ENCODE measurements around the gene PRIMA1. TPM values are rescaled to one million over a fixed set of nuclear protein-coding genes. Genes with fewer than 3 reads are reported as not detected.

The PRIMA1 gene
- total RNA-seq, 2 donors from 2014 or later: 1.8 to 5.3 TPM

DNA sequence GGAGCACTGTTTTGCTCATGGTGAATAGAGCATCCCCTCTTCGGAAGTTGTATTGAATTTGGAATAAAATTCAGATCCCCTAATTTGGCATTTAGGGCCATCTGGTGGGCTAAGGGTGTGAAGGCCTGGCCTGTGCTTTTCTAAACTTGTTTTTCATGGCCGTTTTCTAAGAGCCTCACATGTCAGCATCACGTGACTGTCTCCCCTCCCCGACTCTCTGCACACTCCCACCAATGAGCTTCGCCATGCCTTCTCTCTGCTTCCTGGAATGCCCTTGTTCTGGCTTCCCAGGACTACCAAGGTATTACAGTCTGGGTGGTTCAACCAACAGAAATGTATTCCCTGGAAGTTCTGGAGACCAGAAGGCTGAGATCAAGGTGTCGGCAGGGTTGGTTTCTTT is 85.3 kb downstream of the PRIMA1 start:
- DNase-seq (no peak), ATAC-seq (no peak)
- intact Hi-C loops (cut with DNase I, micrococcal nuclease): no loop called here

DNA sequence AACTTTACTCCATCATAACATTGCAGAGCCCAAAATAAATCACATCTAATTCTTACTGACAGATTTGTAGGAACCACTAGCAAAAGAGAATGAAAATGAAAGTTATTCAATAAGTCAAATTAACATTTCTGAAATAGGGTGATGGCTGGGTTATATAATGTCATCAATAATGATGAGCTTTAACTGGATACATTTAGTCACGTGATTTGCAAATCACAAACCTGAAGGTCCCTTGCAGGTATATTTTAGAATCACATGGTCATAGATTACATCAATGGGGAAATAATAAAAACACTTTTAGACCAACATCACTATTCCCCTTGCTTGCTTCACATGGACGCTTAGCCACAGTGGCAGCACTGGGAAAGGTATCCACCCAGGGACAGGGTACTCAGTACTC is 86.7 kb downstream of the PRIMA1 start:
- ATAC-seq (no peak), DNase-seq (no peak)
- intact Hi-C loops (cut with DNase I, micrococcal nuclease): no loop called here

GRCh38 chr14:93700928-93701327 is 87.4 kb downstream of the PRIMA1 start:
- no peak for ATAC-seq
- DNase-seq: no peak
- intact Hi-C loops (cut with DNase I, micrococcal nuclease): no loop called here

DNA sequence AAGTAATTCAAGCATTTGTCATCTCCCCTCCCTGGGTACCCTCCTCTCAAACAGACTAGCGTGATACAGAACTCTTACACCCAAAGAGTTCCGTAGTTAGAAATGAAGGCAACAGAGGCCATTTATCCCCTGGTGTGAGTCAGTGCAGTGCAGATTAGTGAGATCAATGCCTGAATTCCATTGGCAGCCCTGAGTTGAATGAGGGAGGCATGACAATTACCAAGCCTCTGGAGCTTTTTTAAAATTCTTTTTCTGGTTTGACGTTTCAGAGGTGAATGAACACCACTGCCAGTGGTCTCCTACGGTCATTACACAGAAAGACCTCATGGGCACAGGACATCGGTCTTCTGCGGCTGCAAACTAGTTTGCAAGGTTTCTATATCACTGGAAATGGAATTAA is 94.4 kb downstream of the PRIMA1 start:
- intact Hi-C loops (cut with DNase I, micrococcal nuclease): no loop called here
- ATAC-seq (no peak), DNase-seq (no peak)

- ATAC-seq: no peak
- intact Hi-C loops (cut with DNase I, micrococcal nuclease): no loop called here
Observed at GRCh38 chr14:93691042-93691780, 97.1 kb downstream of the PRIMA1 start.

DNA sequence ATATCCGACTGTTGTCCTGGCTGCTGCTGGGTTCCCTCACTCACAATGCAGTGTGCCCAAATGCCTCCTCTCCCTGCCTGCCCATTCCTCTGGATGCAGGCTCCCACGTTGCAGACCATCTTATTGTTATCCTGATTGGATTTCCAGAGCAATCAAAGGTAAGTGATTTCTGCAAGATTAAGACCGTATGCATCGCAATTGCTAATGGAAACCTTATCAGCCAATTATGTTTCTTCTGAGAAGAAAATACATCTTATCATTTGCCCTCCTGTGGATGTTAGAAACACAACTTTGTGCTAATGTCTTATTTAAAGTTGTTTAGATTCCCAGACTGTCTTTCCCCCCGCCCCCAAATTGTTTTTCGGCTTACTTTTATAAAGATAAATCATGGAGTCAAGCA is 98.1 kb downstream of the PRIMA1 start:
- ATAC-seq: no peak
- DNase-seq: no peak
- intact Hi-C loops (cut with DNase I, micrococcal nuclease): no loop called here

More at GRCh38 chr14:93691042-93691780, 97.1 kb downstream of the PRIMA1 start:
- DNase-seq: no peak

GRCh38 chr14:93688820-93689219 is 99.5 kb downstream of the PRIMA1 start:
- no peak for DNase-seq
- ATAC-seq: no peak
- intact Hi-C loops (cut with DNase I, micrococcal nuclease): no loop called here

- intact Hi-C loops (cut with DNase I, micrococcal nuclease): no loop called here
- DNase-seq (no peak), ATAC-seq (no peak)
Observed at GRCh38 chr14:93688239-93688666, 100.0 kb downstream of the PRIMA1 start.

GRCh38 chr14:93686268-93686667 is 102.0 kb downstream of the PRIMA1 start:
- no peak for DNase-seq
- ATAC-seq: no peak
- intact Hi-C loops (cut with DNase I, micrococcal nuclease): no loop called here

DNA sequence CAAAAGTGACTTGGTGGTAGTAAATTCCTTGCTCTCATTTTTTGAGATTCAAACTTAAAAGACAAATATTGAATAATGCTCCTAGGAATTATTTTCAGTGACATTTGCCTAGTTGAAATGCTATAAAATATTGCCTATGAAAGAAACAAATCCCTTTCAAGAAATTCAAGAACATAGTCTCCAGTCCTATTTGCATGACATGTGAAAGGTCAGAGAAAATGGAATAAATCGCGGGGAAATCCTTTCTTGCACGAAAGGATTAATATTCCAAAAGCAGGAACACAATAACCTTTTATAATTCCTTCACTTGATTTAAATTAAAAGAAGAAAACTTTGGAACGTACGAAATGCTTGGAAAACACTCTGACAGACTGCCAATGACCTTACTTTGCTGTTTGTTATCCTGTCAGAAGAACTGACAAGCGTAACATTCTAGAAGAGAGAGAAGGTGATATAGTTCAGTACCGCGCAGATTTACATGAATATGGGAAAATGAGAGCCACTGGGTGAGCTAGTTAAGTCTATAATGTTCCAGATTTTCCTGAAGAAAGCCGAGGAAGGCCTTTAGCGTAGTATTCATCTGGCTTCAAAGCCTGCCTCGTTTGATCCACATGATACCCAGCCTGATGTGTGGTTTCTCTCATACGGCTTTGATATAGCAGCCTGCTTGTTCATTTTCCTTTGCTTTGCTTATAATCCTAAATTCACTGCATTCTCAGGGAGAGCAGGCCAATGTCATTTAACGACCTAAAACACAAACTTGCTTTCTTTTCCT is 103.0 kb downstream of the PRIMA1 start:
- no peak for ATAC-seq
- intact Hi-C loops (cut with DNase I, micrococcal nuclease): no loop called here

GRCh38 chr14:93683226-93683625 is 105.1 kb downstream of the PRIMA1 start:
- DNase-seq (no peak), ATAC-seq (no peak)
- intact Hi-C loops (cut with DNase I, micrococcal nuclease): no loop called here

More for the DNA sequence above, 103.0 kb downstream of the PRIMA1 start:
- no peak for DNase-seq

- ATAC-seq (no peak), DNase-seq (no peak)
- intact Hi-C loops (cut with DNase I, micrococcal nuclease): no loop called here
Observed at GRCh38 chr14:93682459-93682858, 105.8 kb downstream of the PRIMA1 start.

DNA sequence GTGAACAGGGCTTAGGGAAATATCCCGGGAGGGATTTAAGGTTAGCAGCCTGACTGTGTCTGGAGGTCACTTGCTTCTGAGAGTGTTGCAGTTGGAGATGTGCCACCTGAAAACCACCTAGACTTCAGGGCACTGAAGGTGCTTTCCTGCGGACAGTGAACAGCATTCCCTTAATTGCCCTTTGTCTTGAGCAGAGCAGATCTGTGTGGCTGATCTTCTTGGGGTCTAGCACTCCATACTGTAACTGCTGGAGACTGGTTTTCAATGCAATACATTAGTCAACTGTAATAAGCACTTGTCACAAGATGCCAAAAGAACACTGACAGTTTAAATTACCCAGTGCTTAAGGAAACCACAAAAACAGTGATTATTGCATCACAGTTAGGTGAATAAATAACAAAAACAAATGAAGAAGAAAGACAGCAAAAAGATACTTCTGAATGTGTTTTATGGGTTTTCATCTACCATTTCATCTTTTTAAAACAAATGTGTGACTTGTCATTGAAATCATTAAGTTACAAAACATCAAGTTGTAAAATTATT is 111.8 kb downstream of the PRIMA1 start:
- ATAC-seq (no peak), DNase-seq (no peak)
- intact Hi-C loops (cut with DNase I, micrococcal nuclease): no loop called here

GRCh38 chr14:93675651-93676050 is 112.6 kb downstream of the PRIMA1 start:
- no peak for DNase-seq
- intact Hi-C loops (cut with DNase I, micrococcal nuclease): no loop called here
- no peak for ATAC-seq

DNA sequence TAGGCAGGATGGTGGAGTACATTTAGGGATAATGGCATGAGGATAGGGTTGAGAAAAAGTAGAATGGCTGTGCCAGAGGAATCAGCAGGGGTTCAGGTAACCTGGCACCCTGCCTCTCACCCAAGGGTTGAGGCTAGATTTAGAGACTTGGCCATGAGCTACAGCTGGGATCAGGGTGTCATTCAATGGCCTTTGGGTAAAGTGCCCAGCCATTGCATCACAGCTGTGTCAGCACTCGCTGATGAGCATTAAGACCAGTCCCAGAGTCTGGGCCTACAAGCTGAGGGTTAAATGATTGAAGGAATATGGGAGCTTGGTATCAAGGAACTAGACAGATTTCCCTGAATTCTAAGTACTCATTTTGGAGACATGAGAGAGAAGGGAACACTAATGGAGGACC is 113.9 kb downstream of the PRIMA1 start:
- DNase-seq (no peak), ATAC-seq (no peak)
- intact Hi-C loops (cut with DNase I, micrococcal nuclease): no loop called here

GRCh38 chr14:93669632-93670031 is 118.7 kb downstream of the PRIMA1 start:
- ATAC-seq: no peak
- intact Hi-C loops (cut with DNase I, micrococcal nuclease): no loop called here
- DNase-seq: no peak

All from left colon (tissue), 2 donors.